HPDE6-E6E7 (cell line): ENCODE results near the gene PDF.

Source experiments
- DNase-seq: peaks from one replicate; pipeline ENCODE4 v3.0.0; 2011; ENCODE audit warnings: missing footprints; ENCODE audit errors: extremely low spot score

PDF gene

DNA sequence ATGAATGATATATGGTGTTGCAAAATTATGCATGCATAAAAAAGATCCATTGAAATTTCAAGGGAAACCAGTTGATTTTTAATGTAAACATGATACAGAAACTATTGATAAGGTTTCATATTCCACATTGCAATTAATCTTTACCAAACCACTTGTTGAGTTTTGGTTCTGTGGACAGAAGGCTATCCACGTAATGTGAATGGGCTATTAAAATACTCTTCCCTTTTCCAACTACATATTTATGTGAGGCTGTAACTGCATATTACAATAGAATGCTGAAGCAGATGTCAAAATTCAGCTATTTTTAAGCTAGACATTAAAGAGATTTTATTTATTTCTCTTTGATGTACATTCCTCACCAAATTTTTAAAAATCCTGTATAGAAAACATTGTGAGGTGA is 53.0 kb downstream of the PDF start:
- no peak for DNase-seq
